ENCODE results near the gene KLHL21.

DNA sequence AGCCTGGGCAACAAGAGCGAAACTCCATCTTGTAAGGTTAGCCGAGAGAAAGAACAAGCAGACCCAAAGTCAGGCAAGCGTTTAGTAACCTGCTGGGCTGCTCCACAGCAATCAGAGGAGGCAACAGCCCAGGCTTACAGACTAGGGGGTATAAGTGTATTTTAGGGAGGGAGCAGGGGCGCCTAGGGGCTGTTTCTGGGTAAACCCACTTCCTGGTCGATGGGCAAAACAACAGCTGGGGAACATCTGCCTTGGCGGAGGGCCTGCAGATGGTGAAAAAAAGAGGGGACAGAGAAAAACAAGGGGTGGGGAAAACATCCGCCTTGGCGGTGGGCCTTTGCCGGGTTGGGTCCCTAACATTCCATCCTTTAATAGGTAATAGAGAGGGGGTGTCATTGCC lies 42.4 kb downstream of the KLHL21 start:
- TF ChIP-seq ATF1 (CRISPR knock-in tag; IDR thresholded peaks at IDR 0.05): no peak
- no peak for TF ChIP-seq CTCF (IDR thresholded peaks at IDR 0.05)
- no peak for TF ChIP-seq SP1 (CRISPR knock-in tag; conservative IDR thresholded peaks at IDR 0.05)
- no peak for TF ChIP-seq ATF6 (CRISPR knock-in tag; IDR thresholded peaks at IDR 0.05)
- no peak for TF ChIP-seq MXD4 (CRISPR knock-in tag; IDR thresholded peaks at IDR 0.05; ENCODE audit: borderline replicate concordance)
- TF ChIP-seq FOXK1 (CRISPR knock-in tag; IDR thresholded peaks at IDR 0.05): no peak
- TF ChIP-seq MAX (CRISPR knock-in tag; IDR thresholded peaks at IDR 0.05): no peak
- TF ChIP-seq ATF3 (CRISPR knock-in tag; conservative IDR thresholded peaks at IDR 0.05): no peak
- TF ChIP-seq, protein P1, sequence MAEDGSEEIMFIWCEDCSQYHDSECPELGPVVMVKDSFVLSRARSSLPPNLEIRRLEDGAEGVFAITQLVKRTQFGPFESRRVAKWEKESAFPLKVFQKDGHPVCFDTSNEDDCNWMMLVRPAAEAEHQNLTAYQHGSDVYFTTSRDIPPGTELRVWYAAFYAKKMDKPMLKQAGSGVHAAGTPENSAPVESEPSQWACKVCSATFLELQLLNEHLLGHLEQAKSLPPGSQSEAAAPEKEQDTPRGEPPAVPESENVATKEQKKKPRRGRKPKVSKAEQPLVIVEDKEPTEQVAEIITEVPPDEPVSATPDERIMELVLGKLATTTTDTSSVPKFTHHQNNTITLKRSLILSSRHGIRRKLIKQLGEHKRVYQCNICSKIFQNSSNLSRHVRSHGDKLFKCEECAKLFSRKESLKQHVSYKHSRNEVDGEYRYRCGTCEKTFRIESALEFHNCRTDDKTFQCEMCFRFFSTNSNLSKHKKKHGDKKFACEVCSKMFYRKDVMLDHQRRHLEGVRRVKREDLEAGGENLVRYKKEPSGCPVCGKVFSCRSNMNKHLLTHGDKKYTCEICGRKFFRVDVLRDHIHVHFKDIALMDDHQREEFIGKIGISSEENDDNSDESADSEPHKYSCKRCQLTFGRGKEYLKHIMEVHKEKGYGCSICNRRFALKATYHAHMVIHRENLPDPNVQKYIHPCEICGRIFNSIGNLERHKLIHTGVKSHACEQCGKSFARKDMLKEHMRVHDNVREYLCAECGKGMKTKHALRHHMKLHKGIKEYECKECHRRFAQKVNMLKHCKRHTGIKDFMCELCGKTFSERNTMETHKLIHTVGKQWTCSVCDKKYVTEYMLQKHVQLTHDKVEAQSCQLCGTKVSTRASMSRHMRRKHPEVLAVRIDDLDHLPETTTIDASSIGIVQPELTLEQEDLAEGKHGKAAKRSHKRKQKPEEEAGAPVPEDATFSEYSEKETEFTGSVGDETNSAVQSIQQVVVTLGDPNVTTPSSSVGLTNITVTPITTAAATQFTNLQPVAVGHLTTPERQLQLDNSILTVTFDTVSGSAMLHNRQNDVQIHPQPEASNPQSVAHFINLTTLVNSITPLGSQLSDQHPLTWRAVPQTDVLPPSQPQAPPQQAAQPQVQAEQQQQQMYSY (CRISPR knock-in tag; IDR thresholded peaks at IDR 0.05): no peak
- TF ChIP-seq, protein P2, sequence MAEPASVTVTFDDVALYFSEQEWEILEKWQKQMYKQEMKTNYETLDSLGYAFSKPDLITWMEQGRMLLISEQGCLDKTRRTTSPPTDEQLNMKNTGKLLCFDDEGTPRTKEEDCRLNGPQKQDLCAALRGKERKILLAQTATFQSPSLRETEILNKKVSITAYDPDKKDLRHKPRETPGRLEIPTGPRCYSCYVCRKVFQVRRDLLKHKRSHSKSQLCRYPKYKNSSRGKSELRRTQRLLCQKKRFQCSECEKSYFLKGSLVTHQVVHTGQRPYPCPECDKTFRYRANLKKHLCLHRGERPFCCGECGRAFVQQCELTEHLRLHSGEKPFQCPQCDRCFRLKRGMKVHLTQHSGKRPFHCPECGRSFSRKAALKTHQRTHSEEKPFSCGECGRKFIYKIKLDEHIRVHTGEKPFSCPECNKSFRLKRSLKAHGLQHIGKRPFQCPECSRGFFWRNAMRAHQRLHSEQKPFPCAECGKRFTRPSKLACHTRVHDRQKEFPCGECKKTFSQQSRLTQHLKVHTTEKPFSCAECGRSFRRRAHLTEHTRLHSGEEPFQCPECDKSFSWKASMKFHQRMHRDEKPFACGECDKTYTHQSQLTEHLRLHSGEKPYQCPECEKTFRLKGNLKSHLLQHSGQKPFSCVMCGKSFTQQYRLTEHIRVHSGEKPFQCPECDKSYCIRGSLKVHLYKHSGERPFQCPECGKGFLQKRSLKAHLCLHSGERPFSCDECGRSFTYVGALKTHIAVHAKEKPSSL (CRISPR knock-in tag; conservative IDR thresholded peaks at IDR 0.05): no peak

Data from WTC11 (cell line).